ENCODE data around the gene RYR1.

DNA sequence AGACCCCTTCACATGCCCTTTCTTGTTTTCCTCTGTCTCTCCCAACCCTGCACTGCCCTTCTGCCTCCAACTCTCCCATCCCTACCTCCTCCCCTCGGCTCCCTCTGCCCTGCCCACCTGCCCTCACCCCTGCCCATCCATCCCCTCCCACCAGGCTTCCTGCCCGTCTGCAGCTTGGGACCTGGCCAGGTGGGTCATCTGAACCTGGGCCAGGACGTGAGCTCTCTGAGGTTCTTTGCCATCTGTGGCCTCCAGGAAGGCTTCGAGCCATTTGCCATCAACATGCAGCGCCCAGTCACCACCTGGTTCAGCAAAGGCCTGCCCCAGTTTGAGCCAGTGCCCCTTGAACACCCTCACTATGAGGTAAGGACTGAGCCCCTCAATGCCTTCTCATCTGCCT is 35.7 kb downstream of the RYR1 start:
- no peak for TF ChIP-seq EZH2 (IDR thresholded peaks at IDR 0.05; ENCODE audit: insufficient read depth, low read length)
- TF ChIP-seq, protein P1, sequence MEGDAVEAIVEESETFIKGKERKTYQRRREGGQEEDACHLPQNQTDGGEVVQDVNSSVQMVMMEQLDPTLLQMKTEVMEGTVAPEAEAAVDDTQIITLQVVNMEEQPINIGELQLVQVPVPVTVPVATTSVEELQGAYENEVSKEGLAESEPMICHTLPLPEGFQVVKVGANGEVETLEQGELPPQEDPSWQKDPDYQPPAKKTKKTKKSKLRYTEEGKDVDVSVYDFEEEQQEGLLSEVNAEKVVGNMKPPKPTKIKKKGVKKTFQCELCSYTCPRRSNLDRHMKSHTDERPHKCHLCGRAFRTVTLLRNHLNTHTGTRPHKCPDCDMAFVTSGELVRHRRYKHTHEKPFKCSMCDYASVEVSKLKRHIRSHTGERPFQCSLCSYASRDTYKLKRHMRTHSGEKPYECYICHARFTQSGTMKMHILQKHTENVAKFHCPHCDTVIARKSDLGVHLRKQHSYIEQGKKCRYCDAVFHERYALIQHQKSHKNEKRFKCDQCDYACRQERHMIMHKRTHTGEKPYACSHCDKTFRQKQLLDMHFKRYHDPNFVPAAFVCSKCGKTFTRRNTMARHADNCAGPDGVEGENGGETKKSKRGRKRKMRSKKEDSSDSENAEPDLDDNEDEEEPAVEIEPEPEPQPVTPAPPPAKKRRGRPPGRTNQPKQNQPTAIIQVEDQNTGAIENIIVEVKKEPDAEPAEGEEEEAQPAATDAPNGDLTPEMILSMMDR (IDR thresholded peaks at IDR 0.05; ENCODE audit: insufficient read depth, low read depth, low read length): no peak

Measured in astrocyte (in vitro differentiated cells and primary cell).